Raji (cell line): ENCODE results near the gene TATDN3.
A peak's percentile ranks its signal among the peaks of the same experiment; 100 is the strongest.

Experiments used
- POLR2A ChIP-seq: IDR thresholded peaks from 2 replicates; pipeline ENCODE4 v1.6.1; 2011; ENCODE audit warnings: low read depth, low read length, control low read depth; ENCODE audit not compliant: insufficient read depth

The TATDN3 gene

DNA sequence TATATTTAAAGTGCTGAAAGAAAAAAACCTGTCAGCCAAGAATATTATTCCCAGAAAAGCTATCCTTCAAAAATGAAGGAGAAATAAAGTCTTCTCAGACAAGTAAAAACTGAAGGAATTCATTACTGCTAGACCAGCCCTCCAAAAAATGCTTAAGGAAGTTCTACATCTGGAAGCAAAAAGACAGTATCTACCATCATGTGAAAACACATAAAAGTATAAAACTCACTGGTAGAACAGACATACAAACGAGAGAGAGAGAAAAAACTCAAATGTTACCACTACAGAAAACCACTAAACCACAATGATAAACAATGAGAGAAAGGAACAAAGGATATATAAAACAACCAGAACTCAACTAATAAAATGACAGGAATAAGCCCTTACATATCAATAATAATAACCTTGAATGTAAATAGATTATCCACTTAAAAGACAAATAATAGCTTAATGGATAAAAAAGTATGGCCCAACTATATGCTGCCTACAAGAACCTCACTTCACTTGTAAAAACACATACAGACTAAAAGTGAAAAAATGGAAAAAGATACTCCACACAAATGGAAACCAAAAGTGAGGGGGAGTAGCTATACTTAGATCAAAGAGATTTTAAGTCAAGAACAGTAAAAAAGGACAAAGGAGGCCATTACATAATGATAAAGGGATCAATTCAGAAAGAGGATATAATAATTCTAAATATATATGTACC is 22.1 kb upstream of the TATDN3 start:
- no peak for TF ChIP-seq POLR2A

DNA sequence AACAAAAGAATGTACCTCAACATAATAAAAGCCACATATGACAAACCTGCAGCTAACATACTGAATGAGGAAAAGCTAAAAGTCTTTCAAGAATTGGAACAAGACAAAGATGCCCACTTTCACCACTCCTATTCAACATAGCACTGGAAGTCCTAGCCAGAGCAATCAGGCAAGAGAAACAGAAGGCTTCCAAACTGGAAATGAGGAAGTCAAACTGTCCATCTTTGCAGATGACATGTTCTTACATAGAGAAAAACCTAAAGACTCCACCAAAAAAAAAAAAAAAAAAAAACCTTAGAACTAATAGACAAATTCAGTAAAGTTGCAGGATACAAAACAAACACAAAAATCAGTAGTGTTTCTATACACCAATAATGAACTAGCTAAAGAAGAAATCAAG is 20.4 kb upstream of the TATDN3 start:
- TF ChIP-seq POLR2A = no peak

DNA sequence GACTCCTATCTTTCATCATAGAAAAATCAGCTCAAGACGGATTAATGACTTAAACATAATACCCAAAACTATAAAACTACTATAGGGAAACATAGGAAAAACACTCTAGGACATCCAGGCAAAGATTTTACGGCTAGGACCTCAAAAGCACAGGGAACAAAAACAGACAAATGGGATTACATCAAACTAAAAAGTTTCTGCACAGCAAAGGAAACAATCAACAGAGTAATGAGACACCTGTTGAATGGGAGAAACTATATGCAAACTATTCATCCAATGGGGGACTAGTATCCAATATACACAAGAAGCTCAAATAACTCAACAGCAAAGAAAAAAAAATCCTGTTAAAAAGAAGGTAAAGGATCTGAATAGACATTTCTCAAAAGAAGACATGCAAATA is 18.7 kb upstream of the TATDN3 start:
- TF ChIP-seq POLR2A = no peak

DNA sequence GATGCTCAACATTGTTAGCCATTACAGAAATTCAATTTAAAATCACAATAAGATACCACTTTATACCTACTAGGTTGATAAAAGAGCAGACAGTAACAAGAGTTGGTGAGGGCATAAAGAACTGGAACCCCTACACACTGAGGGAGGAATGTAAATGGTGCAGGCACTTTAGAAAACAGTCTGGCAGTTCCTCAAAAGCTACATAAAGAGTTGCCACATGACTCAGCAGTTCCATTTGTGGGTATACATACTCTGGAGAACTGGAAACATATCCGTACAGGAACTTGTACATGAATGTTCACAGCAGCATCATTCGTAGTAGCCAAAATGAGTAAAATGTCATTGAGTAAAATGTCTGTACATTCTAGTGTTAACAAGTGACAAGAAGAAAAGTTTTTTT is 17.1 kb upstream of the TATDN3 start:
- no peak for TF ChIP-seq POLR2A

DNA sequence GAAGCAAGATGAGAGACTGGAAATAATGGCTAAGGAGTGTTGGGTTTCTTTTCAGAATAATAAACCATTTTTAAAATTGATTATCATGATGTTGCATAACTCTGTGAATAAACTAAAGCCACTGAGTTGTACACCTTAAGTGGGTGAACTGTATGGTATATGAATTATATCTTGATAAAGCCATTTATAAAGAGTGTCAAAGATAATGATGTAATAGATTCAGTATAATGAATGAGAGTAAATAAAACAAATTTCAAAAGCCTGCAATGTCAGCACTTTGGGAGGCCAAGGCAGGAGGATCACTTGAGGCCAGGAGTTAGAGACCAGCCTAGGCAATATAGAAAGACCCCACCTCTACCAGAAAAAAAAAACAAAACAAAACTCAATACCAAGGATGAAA is 16.5 kb upstream of the TATDN3 start:
- TF ChIP-seq POLR2A = no peak

DNA sequence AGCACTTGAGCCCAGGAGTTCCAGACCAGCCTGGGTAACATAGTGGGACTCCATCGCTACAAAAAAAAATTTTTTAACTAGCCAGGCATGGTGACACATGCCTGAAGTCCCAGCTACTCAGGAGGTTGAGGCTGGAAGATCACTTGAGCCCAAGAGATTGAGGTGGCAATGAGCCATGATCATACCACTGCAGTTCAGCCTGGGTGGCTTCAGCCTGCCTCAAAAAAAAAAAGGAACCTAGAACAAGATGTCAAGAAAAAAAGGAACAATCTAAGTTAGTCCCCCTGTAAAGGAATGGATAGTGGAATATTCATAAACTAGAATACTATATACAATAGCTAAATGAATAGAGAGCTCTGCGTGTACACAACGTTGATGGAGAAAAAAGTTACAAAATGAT is 14.5 kb upstream of the TATDN3 start:
- TF ChIP-seq POLR2A = no peak

DNA sequence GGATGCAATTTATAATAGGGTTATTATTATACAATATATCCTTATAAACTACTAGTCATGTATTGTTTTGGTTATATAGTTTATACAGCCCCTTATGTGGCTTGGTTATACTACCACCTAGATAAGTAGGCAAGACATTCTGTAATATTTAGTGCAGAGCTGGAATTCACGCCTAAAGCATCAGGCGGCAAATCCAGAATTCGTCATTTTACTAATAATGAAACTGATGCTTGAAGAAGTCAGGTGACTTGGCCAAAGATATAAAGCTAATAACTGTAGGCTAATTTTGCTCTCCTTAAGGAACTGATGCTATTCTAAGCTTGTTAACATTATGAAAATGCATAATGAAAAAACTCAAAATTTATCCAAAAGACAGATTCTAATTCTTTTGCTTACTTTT is 10.9 kb upstream of the TATDN3 start:
- TF ChIP-seq POLR2A = no peak

DNA sequence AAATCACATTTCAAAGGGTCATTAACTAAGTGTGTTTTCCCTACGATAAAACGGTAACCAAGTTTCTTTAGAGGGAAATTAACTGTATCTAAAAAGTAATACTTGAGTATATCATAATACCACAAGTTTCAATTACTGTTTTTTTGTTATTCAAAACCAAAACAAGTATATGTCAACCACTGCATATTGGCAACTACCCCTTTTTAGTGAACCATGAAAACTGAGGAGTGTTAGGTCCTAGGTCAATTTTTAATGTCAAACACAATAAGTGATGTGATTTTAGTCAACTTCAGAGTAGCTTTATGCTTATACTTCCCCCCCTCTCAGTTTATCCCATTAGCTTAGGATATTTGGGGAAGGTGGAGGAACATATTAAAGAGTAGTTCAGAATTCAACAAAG is 10.5 kb upstream of the TATDN3 start:
- TF ChIP-seq POLR2A = no peak

DNA sequence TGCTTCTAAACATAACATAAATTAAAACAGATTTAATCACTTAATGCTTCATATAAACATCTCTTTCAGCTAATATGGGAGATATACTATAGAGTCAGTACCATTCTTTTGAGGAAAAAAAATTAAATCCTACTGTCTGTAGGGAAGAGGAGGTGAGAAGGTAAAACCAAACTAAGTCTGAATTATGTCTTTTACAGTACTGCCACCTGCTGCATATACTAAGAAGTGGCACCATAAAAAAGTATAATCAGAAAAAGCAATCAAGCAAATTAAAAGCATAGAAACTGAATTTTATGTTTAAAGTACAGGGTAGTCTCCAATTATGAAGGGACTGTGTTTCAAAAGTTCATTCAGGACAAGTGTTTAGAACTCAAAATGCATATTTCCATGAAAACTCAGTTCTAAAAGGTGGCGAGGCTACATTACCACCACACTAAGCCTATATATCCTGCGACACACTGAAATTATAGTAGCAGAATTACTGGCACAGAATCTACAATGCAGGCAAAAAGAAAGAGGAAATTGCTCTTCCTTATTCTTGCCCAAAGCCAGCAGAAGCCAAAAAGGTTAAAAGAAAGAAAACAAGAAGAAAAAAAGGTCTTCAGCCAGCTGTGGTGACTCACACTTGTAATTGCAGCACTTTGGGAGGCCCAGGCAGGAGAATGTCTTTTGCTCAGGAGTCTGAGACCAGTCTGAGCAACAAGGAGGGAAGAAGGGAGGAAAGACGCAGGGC is 9.1 kb upstream of the TATDN3 start:
- TF ChIP-seq POLR2A = no peak

DNA sequence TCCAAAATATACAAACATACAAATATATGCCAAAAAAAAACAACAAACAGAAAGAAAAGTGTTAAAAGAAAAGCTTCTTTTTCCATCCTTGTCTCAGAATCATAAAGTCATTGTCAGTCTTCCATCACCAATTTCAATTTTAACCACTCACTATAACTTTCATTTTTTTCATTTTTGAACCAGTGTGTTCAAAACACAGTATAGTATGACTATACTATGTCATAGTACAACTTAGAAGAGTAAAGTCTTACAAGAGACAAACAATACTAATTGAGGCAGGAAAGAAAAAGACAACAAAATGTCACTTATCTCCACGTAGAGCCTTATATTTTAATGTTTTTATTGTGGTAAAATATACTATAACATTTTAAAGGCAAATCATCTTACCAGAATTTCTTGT is 7.7 kb upstream of the TATDN3 start:
- no peak for TF ChIP-seq POLR2A

DNA sequence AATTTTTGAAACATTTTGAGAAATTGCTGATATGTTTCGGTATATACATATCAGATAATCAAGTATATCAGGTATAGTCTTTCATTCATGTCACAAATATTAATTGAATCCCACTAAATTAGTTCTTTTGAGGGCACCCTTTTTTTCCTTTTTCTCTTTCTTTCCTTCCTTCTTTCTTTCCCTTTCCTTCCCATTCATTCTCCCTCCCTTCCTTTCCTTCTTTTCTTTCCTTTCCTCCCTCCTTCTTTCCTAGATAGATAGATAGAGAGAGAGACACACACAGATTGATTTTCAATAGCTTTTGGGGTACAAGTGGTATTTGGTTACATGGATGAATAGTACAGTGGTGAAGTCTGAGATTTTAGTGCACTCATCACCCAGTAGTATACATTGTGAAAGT is 5.8 kb upstream of the TATDN3 start:
- no peak for TF ChIP-seq POLR2A

DNA sequence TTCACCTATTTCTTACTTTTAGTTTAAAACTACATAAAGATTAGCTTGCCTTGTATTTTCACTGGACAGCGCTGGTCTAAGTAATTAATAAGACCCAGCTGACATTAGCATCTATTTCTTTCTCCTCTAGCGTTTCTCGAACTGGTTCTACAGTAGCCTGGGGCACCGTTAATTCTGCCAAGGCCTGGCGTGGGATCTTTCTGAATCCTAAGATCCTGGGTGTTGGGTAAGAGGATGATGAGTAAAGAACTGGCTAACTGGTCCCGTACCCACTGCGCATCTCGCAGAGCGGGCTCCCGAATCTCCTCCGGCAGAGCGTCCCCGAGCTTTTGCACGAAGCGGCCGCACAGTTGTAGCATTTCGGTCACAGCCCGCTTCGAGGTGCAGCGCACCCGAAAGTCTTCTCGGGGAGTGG is 426 bp upstream of the TATDN3 start:
- TF ChIP-seq POLR2A = no peak

DNA sequence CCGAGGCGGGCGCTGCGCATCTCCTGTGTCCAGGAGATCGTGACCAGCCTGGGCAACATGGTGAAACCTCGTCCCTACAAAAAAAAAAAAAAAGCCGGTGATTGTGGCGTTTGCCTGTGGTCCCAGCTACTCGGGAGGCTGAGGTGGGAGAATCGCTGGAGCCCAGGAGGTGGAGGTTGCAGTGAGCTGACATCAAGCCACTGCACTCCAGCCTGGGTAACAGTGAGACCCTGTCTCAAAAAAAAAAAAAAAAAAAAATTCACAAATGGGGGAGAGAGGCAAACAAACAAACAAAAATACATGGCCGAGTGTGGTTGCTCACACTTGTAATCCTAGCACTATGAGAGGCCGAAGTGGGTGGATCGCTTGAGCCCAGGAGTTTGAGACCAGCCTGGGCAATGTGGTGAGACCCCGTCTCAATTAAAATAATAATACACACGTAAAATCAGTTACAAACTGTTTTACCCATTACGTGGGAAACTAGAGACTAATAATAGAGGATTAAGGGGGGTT is 758 bp downstream of the TATDN3 start:
- TF ChIP-seq POLR2A = no peak

DNA sequence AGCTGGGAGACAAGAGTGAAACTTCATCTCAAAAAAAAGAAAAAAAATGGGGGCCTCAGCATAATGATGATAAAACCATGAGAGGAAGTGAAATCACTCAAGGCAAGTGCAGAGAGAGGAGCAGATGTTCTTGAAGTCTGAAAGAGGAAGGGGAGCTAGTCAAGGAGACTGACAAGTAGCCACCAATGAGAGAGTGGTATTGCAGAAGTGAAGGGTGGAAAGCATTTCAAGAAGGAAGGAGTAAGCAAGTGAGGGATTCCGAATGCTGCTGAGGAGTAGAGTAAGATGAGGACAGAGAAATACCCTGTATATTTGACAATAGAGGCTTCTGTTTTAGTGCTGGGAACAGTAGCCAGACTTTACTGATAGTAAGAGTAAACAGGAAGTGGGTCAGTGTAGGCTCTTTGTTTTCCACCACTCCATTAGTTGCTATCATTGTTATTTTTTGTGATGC is 2.9 kb downstream of the TATDN3 start:
- TF ChIP-seq POLR2A = peak; percentile 45; the same call in 1 of the 2 replicates

DNA sequence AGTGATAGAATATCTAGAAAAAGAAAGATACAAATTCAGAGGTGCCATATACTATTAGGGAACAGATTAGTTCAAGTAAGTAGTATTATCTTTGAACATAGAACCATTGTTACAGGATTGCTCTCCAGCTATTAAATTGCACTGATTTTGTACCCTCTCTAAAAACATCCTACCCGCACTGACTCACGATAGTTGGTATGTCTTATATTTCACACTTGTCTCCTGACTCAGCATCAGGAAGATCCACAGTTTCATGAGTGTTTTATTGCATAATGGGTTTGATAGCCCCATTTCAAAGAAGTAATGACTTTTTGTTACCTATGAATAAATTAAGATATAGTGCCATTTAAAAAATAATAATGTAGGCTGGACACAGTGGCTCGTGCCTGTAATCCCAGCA is 6.0 kb downstream of the TATDN3 start:
- TF ChIP-seq POLR2A = no peak

DNA sequence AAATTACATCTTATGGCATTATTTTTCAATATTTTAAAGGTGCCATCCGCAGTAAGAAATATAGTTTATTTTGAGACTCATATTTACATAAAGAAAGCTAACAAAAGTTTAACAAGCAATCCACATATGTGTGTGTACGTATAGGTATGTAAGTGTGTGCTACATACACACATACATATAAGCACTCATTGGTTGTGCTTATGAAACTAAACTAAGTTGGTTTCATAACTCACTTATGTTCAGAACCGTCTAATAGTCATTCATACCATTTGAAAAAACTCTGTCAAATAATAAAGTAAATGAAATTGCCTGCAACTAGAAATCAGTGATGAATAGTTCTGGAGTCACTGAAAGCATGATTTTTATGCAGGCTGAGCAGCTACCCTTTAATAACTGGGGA is 14.1 kb downstream of the TATDN3 start:
- TF ChIP-seq POLR2A = no peak
